GM12878 (cell line): Measurements from ENCODE around the gene KCNC4. TPM values are rescaled to one million over a fixed set of nuclear protein-coding genes. Genes with fewer than 3 reads are reported as not detected.

Experiments used
- ATAC-seq: fragments of 200-7000 bp; cut with Tn5 transposase; 3 replicates; pipeline ENCODE4 v1.9.1; 2020; ENCODE audit warnings: mild to moderate bottlenecking, moderate library complexity
- BruUV-seq: library from RNA; stranded (reverse); fragments of 400-500 nt; replicated peaks from 2 replicates; lab custom pipeline; 2021; lab: Mats Ljungman, UMichigan
- CTCF ChIA-PET: fragments of 300-600 bp; sonication (Branson Sonifier 250); formaldehyde crosslinking; extraction: SDS; loops from one replicate; lab custom pipeline; 2021; ENCODE audit warnings: inconsistent platforms; lab: Yijun Ruan, JAX
- POLR2A ChIA-PET: fragments of 350-600 bp; formaldehyde crosslinking; extraction: SDS; loops from one replicate; lab custom pipeline; 2021; ENCODE audit warnings: inconsistent platforms; lab: Charles Lee
- RAD21 ChIA-PET: fragments of 300-600 bp; sonication (Branson Sonifier 250); formaldehyde crosslinking; loops from one replicate; lab custom pipeline; 2023; ENCODE audit warnings: antibody characterized with exemption; ENCODE audit not compliant: unreplicated experiment; lab: Charles Lee
- SMC1A ChIA-PET: fragments of 300-600 bp; sonication (Branson Sonifier 250); formaldehyde crosslinking; loops from one replicate; lab custom pipeline; 2023; ENCODE audit not compliant: unreplicated experiment, uncharacterized antibody; lab: Charles Lee
- DNase-seq: peaks from one replicate; pipeline ENCODE4 v3.0.0-alpha.2; 2011; ENCODE audit warnings: low read depth, low spot score
- FAIRE-seq: peaks from 3 replicates; lab custom pipeline; 2011; peaks lifted over from hg19 to GRCh38; lab: Jason Lieb, UNC
- H2AFZ ChIP-seq: 2 replicates; pipeline ENCODE4 v1.6.0; 2011; ENCODE audit warnings: low read depth, low read length, control low read depth; ENCODE audit not compliant: control insufficient read depth
- H3K27ac ChIP-seq: 2 replicates; pipeline ENCODE4 v1.5.1; 2011; ENCODE audit warnings: control low read depth; ENCODE audit not compliant: control insufficient read depth, insufficient read depth
- H3K27me3 ChIP-seq, 2 experiments: replicated peaks in 1 of 2; 2 replicates each; pipeline versions ENCODE4 v1.6.0 to v1.6.1; 2011; ENCODE audit warnings: low read length in 1 of 2; ENCODE audit not compliant: control insufficient read depth in 2 of 2, insufficient read depth in 2 of 2
- H3K36me3 ChIP-seq, 2 experiments: 2 replicates each; pipeline ENCODE4 v1.5.1; 2011; ENCODE audit warnings: low read length in 1 of 2; ENCODE audit not compliant: control insufficient read depth in 2 of 2, insufficient read depth in 2 of 2
- H3K4me1 ChIP-seq: 2 replicates; pipeline ENCODE4 v1.6.1; 2011; ENCODE audit warnings: mild to moderate bottlenecking, low read length, moderate library complexity, mixed read lengths; ENCODE audit not compliant: control insufficient read depth, insufficient read depth
- H3K4me2 ChIP-seq: 2 replicates; pipeline ENCODE4 v1.6.0; 2011; ENCODE audit warnings: control low read depth; ENCODE audit not compliant: control insufficient read depth, insufficient read depth
- H3K4me3 ChIP-seq: fragments of 200-600 bp; sonication (generic); 2 replicates; pipeline ENCODE4 v1.5.1; 2016
- H3K79me2 ChIP-seq: 2 replicates; pipeline ENCODE4 v1.6.0; 2011; ENCODE audit warnings: low read length; ENCODE audit not compliant: control insufficient read depth, insufficient read depth
- H3K9ac ChIP-seq: 2 replicates; pipeline ENCODE4 v1.8.0; 2011; ENCODE audit warnings: low read length, control low read depth, mixed read lengths; ENCODE audit not compliant: control insufficient read depth, insufficient read depth
- H3K9me3 ChIP-seq: replicated peaks from 3 replicates; pipeline ENCODE4 v1.5.1; 2011; ENCODE audit warnings: mild to moderate bottlenecking, low read length; ENCODE audit not compliant: control insufficient read depth, insufficient read depth
- H4K20me1 ChIP-seq: 2 replicates; pipeline ENCODE4 v1.6.0; 2011; ENCODE audit not compliant: control insufficient read depth, insufficient read depth
- GABPA ChIP-seq: IDR thresholded peaks from 2 replicates; pipeline ENCODE4 v1.6.1; 2014; ENCODE audit warnings: antibody characterized with exemption, low read depth, mild to moderate bottlenecking, inconsistent platforms
- WGBS: methylation state at CpG from one replicate; pipeline ENCODE4 v1.1.6; 2016; ENCODE audit warnings: low lambda C conversion rate; ENCODE audit not compliant: insufficient replicate concordance, insufficient coverage; ENCODE audit errors: missing lambda C conversion rate; 5-methylcytosine and 5-hydroxymethylcytosine counted together
- in situ Hi-C: fragments of 300-500 bp; cut with MboI; formaldehyde crosslinking; loops from 9 replicates; pipeline ENCODE4 v1.14.3; 2018; ENCODE audit warnings: mixed read lengths
- intact Hi-C: fragments of 100-400 bp; cut with micrococcal nuclease; formaldehyde crosslinking; loops from one replicate; pipeline ENCODE4 v1.14.2; 2022; ENCODE audit not compliant: unreplicated experiment
- polyA plus RNA-seq, 11 experiments: library from polyadenylated mRNA; depleted of rRNA in 4 of 11; unstranded in 6 of 11; stranded (reverse) in 5 of 11; fragments of >200 nt; fragmentation: Nextera tagmentation in 4 of 11; fragmentation: Illumina TruSeq in 1 of 11; extraction: Ambion mirVana in 4 of 11; extraction: Trizol in 1 of 11; gene quantifications; 1 replicate in 1 of 11; 2 replicates in 10 of 11; pipeline versions ENCODE4 v1.2.1 to v1.2.3, GENCODE V29; 2011 to 2016; ENCODE audit warnings: inconsistent platforms in 2 of 11, missing spikeins in 2 of 11, low read depth in 1 of 11
- total RNA-seq, 4 experiments: library from RNA; depleted of rRNA in 3 of 4; stranded (reverse); fragments of >200 nt in 3 of 4; fragmentation: Illumina TruSeq in 1 of 4; extraction: Trizol in 1 of 4; gene quantifications; 2 replicates each; pipeline versions ENCODE4 v1.2.1 to v1.2.3, GENCODE V29; 2013 to 2021
- TF ChIP-seq, protein P1 (sequence below): fragments of 450-650 bp; formaldehyde crosslinking; IDR thresholded peaks from 2 replicates; pipeline ENCODE4 v1.5.0; 2022; ENCODE audit warnings: mild to moderate bottlenecking, missing genetic modification characterization
- TF ChIP-seq, protein P2 (sequence below): IDR thresholded peaks from 2 replicates; pipeline ENCODE4 v1.6.1; 2011; ENCODE audit warnings: borderline replicate concordance, low read depth, mild to moderate bottlenecking, moderate library complexity, low read length; ENCODE audit not compliant: insufficient read depth, poor library complexity, severe bottlenecking
- TF ChIP-seq, protein P3 (sequence below): fragments of 450-650 bp; IDR thresholded peaks from 2 replicates; pipeline ENCODE4 v1.6.1; 2017; ENCODE audit warnings: mild to moderate bottlenecking, moderate library complexity

KCNC4 gene
- total and polyA plus RNA-seq, 10 of the 15 experiments (the other 5 are each of a cell fraction or from before 2014, with no cell fraction given): 0.06 to 1.7 (median 0.36) TPM

DNA sequence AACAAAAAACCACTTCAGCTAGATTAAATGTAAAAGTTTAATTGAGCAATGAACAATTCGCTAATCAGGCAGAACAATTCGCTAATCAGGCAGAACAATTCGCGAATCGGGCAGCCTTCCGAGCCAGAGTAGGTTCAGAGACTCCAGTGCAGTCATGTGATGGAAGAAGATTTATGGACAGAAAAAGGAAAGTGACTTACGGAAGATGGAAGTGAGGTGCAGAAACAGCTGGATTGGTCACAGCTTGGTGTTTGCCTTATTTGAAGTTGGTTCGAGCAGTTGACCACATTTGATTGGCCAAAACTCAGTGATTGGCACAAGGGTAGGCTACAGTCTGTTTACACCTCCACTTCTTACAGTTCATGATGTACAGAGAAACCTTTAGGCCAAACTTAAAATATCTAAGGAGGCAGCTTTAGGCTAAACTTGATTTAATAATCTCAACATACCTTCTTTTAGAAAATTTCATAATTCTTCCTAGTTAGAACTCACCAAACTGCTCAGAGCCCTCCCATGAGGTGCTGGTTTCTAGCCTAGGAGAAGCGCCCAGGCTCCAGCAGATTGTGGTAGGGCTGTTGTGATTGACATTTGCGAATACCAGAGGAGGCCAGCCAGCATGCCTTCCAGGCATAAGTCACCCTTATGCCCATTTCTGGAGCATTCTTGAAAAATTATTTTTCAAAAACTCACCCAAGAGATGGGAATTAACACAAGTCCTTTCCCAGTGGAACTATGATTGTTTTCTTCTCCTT is 22.8 kb upstream of the KCNC4 start:
- ChIA-PET CTCF (interaction anchor here (0.8 to 2.7 kb wide), 6 partner anchors 10 to 309 kb away, joined by 3 to 7 read pairs (median 6); no protein-coding TSS in a partner anchor), SMC1A (interaction anchor here (1.0 kb wide), 1 partner anchor 19 kb away, joined by 3 read pairs; no protein-coding TSS in a partner anchor), POLR2A (no interaction called here), RAD21 (no interaction called here)
- TF ChIP-seq, protein P1, sequence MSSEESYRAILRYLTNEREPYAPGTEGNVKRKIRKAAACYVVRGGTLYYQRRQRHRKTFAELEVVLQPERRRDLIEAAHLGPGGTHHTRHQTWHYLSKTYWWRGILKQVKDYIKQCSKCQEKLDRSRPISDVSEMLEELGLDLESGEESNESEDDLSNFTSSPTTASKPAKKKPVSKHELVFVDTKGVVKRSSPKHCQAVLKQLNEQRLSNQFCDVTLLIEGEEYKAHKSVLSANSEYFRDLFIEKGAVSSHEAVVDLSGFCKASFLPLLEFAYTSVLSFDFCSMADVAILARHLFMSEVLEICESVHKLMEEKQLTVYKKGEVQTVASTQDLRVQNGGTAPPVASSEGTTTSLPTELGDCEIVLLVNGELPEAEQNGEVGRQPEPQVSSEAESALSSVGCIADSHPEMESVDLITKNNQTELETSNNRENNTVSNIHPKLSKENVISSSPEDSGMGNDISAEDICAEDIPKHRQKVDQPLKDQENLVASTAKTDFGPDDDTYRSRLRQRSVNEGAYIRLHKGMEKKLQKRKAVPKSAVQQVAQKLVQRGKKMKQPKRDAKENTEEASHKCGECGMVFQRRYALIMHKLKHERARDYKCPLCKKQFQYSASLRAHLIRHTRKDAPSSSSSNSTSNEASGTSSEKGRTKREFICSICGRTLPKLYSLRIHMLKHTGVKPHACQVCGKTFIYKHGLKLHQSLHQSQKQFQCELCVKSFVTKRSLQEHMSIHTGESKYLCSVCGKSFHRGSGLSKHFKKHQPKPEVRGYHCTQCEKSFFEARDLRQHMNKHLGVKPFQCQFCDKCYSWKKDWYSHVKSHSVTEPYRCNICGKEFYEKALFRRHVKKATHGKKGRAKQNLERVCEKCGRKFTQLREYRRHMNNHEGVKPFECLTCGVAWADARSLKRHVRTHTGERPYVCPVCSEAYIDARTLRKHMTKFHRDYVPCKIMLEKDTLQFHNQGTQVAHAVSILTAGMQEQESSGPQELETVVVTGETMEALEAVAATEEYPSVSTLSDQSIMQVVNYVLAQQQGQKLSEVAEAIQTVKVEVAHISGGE (CRISPR knock-in tag): no peak
- TF ChIP-seq GABPA: no peak
- TF ChIP-seq, protein P2, sequence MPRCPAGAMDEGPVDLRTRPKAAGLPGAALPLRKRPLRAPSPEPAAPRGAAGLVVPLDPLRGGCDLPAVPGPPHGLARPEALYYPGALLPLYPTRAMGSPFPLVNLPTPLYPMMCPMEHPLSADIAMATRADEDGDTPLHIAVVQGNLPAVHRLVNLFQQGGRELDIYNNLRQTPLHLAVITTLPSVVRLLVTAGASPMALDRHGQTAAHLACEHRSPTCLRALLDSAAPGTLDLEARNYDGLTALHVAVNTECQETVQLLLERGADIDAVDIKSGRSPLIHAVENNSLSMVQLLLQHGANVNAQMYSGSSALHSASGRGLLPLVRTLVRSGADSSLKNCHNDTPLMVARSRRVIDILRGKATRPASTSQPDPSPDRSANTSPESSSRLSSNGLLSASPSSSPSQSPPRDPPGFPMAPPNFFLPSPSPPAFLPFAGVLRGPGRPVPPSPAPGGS: no peak
- TF ChIP-seq, protein P3, sequence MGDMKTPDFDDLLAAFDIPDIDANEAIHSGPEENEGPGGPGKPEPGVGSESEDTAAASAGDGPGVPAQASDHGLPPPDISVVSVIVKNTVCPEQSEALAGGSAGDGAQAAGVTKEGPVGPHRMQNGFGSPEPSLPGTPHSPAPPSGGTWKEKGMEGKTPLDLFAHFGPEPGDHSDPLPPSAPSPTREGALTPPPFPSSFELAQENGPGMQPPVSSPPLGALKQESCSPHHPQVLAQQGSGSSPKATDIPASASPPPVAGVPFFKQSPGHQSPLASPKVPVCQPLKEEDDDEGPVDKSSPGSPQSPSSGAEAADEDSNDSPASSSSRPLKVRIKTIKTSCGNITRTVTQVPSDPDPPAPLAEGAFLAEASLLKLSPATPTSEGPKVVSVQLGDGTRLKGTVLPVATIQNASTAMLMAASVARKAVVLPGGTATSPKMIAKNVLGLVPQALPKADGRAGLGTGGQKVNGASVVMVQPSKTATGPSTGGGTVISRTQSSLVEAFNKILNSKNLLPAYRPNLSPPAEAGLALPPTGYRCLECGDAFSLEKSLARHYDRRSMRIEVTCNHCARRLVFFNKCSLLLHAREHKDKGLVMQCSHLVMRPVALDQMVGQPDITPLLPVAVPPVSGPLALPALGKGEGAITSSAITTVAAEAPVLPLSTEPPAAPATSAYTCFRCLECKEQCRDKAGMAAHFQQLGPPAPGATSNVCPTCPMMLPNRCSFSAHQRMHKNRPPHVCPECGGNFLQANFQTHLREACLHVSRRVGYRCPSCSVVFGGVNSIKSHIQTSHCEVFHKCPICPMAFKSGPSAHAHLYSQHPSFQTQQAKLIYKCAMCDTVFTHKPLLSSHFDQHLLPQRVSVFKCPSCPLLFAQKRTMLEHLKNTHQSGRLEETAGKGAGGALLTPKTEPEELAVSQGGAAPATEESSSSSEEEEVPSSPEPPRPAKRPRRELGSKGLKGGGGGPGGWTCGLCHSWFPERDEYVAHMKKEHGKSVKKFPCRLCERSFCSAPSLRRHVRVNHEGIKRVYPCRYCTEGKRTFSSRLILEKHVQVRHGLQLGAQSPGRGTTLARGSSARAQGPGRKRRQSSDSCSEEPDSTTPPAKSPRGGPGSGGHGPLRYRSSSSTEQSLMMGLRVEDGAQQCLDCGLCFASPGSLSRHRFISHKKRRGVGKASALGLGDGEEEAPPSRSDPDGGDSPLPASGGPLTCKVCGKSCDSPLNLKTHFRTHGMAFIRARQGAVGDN: no peak
- Histone ChIP-seq H3K9me3 (no peaks in the 10 kb centered on the region), H3K27me3 (peaks cover 0 to 3% of the 10 kb centered on the region in 2 experiments; a peak in 2 of 4 replicates), H2AFZ (no peak overlapping the region), H4K20me1 (no peaks in the 10 kb centered on the region), H3K4me3 (no peak overlapping the region), H3K9ac (no peak overlapping the region), H3K4me2 (no peak overlapping the region), H3K79me2 (no peaks in the 10 kb centered on the region), H3K36me3 (no peaks in the 10 kb centered on the region), H3K27ac (no peak overlapping the region), H3K4me1 (no peaks in the 10 kb centered on the region)
- no peak for ATAC-seq
- FAIRE-seq: no peak
- no peak for DNase-seq
- in situ Hi-C loops (no loop called here), intact Hi-C loops (no loop called here)
- BruUV-seq: no TSS peak
- WGBS: 43% methylated on average over 10 of the region's 10 CpGs
